GM12864 (cell line): ENCODE results near the gene STK10.

Experiments
- DNase-seq: peaks from one replicate; pipeline ENCODE4 v3.0.0-alpha.2; 2011; ENCODE audit warnings: low read depth
- H3K4me3 ChIP-seq: 2 replicates; pipeline ENCODE4 v1.5.1; 2011; ENCODE audit warnings: mild to moderate bottlenecking, low read depth, low read length, control low read depth
- CTCF ChIP-seq: IDR thresholded peaks from 2 replicates; pipeline ENCODE4 v1.5.1; 2011; ENCODE audit warnings: low read depth, mild to moderate bottlenecking, moderate library complexity, low read length, control low read depth, inconsistent platforms; ENCODE audit errors: missing control alignments

The STK10 gene

DNA sequence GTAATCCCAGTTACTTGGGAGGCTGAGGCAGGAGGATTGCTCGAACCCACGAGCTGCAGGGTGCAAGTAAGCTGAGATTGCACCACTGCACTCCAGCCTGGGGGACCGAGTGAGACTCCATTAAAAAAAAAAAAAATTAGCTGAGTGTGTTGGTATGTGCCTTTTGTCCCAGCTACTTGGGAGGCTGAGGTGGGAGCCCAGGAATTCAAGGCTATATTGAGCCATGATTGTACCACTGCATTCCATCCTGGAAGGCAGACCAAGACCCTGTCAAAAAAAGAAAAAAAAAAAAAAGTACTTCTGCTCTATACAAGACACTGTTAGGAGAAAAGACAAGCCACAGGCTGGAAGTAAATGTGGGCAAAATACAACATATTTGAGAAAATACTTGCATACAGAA, 113.1 kb downstream of the STK10 start:
- no peak for DNase-seq
- no peak for TF ChIP-seq CTCF
- H3K4me3 ChIP-seq, result no peak overlapping the region

GRCh38 chr5:172071309-172071875, 116.6 kb downstream of the STK10 start:
- DNase-seq, result no peak
- no peak for TF ChIP-seq CTCF
- H3K4me3 ChIP-seq, result no peak overlapping the region

DNA sequence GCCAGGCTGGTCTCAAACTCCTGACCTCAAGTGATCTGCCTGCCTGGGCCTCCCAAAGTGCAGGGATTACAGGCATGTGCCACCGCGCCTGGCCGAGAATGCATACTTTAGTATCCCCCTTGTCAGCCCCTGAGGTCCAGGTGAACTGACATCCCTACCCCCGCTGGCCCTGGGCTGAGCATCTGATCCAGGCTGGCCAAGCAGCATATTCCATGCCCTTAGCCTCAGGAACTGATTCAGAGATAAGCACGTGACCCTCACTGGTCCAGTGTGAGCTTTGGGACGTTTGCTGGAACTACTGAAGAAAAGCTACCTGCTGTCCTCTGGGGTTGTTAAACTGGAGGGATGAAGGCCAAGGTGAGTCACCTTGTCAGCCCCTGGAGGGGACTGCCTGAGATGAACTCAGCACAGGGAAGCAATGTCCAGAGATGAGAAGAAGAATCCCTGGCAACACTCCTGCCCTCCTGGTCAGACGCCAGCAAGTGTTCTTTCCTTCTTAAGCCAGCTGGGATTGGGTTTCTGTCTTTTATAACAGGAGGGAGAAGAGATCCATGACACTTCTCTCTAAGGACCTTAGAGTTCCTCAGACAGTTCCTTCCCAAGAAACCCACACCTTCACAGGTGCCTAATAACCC, 122.5 kb downstream of the STK10 start:
- no peak for DNase-seq
- H3K4me3 ChIP-seq, result no peak overlapping the region
- no peak for TF ChIP-seq CTCF

GRCh38 chr5:172064766-172065165, 123.3 kb downstream of the STK10 start:
- H3K4me3 ChIP-seq, result no peak overlapping the region
- no peak for TF ChIP-seq CTCF
- no peak for DNase-seq

DNA sequence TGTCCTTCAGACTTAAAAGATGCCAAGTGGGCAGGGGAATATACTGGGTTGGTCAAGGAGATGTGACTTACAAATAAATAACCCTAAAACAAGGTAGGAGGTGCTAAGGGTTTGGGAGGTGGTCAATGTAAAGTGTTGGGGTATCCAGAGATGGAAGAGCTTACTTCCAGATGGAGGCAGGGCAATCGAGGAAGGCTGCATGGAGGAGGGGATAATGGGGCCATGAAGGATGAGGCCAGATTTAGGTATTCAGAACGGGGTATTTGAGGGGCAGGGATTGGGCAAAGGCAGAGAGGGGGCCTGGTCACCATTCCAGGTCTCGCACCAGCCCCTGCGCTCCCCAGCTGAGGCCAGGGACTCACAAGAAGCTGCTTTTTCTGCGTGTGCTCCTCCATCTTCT, 123.7 kb downstream of the STK10 start:
- H3K4me3 ChIP-seq, result no peak overlapping the region
- TF ChIP-seq CTCF, result no peak
- no peak for DNase-seq

GRCh38 chr5:172063463-172064235, 124.4 kb downstream of the STK10 start:
- no peak for DNase-seq
- no peak for TF ChIP-seq CTCF
- H3K4me3 ChIP-seq, result no peak overlapping the region
